Activated T-helper 9 cell treated with anti-CD3 and anti-CD28 coated beads, Interleukin-2, amount 50 U/mL, for 16 hours (primary cell): ENCODE measurements around the gene PKN2.
A peak's percentile ranks its signal among the peaks of the same experiment; 100 is the strongest.

Experiments
- DNase-seq: peaks from one replicate; pipeline ENCODE4 v3.0.0-alpha.2; 2020; ENCODE audit warnings: low read depth

Gene PKN2

DNA sequence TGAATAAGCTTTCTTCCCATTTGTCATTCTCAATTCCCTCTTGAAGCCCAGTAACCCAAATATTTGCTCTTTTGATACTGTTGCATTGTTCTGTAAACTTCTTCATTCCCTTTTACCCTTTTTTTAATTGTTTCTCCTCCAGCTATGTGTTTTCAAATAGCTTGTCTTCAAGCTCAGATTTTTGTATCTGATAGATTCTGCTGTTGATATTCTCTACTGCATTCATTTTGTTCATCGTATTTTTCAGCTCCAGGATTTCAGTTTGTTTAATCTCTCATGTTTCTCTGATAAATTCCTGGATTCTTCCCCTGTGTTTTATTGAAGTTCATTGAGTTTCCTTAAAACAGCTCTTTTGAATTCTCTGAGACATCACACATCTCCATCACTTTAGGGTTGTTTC, 51.8 kb downstream of the PKN2 start:
- DNase-seq = no peak

DNA sequence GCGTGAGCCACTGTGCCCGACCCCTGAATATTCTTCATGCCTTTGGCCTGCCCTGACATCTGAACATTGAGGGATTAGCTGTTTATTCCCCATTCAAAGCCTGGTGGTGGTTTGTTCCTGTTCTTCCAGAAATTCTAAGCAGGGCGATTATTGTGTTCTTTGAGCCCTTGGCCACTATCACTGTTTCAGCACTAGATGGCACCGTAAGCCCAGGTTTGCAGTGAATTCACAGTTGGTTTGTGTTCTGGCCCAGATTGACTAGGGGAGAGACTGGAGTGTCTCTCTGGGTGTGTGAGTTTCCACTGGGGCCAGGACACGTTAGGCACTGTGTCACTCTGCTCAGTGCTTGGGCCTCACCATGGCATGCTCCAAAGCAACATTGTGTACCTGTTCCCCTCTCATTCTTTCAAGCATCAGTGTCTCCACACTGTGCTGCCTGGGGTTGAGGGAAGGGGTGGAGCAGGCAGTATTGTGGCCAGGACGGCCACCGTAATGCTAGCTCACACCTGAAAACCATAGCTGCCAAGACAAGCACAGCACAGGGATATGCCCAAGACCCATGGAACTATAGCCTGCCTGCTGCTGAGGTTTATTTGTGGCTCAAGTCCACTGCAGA, 52.7 kb downstream of the PKN2 start:
- no peak for DNase-seq

DNA sequence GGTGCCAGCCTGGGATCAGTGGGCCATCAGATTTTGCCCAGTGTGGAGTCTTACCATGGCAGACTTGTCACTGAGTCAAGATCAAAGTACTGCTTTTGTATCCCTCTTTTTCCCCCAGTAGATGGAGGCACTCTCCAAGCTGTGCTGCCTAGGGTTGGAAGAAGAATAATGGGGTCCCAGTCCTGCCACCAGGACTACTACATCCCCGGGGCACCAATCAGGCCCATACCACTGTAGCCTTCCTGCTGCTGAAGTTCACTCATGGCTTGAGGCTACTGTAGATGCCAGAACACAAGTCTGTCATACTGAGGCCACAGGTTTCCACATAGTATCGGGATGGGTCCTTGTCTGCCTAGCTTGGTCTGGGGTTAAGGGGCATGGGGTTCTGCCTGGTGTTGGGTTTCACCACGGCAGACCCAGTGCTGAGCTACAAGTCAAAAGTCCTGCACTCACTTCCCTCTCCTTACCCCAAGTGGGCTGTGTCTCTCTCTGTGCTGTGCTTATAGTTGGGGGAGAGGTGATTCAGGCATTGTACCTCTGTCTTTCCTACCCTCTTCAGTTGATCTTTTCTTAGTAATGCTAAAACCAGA, 53.4 kb downstream of the PKN2 start:
- DNase-seq = no peak

DNA sequence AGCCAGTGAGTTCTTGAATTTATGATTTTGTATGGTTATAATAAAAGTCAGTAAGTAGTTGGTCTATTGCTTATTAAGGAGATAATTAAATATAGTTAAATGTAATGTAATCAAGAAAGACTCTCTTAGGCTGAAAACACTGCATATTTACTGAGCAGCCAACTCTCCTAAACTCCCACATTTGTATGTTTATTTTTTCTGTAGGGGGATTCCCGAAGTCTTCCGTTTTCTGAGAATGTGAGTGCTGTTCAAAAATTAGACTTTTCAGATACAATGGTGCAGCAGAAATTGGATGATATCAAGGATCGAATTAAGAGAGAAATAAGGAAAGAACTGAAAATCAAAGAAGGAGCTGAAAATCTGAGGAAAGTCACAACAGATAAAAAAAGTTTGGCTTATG, 56.7 kb downstream of the PKN2 start:
- no peak for DNase-seq

DNA sequence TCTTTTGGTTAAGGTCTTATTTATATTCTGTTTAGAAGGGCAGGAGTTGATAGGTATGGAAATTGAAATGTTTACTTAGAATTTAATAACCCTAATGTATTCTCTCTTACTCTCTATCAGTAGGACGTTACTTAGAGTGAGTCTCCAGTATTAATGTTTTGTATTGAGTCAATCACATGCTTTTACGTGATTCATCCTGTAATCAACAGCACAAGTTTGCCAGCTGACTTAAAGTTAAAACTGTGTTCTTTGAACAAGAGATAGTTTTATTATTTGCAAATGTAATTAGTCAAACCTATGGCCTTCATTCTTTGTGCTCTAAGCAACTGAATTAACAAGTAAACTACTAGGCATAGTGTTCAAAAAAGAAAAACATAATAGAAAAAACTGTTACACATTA, 57.3 kb downstream of the PKN2 start:
- DNase-seq = no peak

DNA sequence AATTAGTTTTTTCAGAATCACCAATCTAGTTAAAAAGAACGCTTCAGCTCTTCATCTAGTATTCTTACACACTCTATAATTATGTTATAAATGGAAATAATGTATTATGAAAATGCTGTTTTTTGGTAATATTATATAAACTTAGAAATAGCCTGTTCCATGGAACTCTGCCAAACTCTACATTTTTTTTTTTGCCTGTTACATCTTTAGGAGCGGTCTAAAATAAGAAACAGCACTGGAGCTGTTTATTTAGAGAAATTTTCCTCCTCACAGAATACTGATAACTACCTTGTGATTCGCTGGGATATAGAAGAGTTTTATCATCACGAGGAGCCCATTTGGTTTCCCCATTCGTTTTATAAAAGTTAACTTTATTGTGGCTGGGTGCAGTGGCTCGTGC, 58.5 kb downstream of the PKN2 start:
- no peak for DNase-seq

DNA sequence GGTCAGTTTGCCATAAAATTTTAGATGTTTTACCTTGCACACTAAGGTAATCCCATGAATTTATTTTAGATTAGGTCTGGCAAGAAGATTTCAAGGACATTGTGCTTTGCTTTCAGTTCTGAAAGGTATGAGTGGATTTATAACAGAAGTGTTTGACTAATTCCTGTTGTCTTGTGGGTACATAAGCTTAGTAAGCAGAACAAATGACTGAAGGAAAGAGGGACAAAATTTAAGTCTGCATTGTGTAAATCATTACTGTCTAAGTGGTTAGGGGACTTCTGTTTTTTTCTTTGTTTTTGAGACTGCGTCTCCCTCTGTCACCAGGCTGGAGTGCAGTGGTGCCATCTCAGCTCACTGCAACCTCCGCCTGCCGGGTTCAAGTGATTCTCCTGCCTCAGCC, 60.1 kb downstream of the PKN2 start:
- no peak for DNase-seq

DNA sequence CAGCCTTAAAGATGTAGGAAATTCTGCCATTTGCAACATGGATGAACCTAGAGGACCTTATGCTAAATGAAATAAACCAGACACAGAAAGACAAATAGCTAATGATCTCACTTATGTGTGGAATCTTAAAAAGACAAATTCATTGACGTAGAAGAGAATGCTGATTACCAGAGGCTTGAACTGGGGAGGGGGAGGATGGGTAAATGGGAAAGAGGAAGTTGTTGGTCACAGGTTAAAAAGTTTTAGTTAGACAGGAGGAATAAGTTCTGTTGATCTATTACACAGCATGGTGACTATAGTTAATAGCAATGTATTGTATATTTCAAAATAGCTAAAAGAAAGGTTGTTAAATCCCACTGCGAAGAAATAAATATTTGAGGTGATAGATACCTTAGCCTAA, 62.8 kb downstream of the PKN2 start:
- DNase-seq = no peak

DNA sequence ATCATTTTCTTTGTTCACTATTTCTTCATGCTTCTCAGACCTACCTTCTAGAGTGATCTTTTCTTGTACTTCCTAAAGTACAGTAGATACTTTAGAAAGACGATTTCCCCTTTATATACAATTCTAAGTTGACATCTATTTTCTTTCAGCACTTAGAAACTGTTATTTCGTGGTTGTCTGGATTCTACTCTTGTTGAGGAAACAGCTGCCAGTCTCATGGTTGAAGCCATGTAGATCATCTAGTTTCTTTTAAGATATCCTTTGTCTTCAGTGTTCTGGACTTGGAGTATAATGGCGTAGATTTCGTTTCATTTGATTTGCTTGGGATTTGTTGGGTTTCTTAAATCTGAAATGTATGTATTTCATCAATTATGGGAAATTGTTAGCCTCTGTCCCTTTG, 67.6 kb downstream of the PKN2 start:
- no peak for DNase-seq

DNA sequence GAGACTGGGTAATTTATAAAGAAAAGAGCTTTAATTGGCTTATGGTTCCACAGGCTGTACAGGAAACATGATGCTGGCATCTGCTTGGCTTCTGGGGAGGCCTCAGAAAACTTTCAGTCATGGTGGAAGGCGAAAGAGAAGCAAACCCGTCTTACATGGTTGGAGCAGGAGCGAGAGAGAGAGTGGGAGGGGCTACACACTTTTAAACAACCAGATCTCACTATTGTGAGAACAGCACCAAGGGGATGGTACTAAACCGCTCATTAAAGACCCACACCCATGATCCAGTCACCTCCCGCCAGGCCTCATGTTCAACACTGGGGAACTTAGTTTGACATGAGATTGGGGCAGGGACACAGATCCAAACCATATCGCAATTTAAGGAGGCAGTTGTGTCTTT, 69.4 kb downstream of the PKN2 start:
- no peak for DNase-seq

DNA sequence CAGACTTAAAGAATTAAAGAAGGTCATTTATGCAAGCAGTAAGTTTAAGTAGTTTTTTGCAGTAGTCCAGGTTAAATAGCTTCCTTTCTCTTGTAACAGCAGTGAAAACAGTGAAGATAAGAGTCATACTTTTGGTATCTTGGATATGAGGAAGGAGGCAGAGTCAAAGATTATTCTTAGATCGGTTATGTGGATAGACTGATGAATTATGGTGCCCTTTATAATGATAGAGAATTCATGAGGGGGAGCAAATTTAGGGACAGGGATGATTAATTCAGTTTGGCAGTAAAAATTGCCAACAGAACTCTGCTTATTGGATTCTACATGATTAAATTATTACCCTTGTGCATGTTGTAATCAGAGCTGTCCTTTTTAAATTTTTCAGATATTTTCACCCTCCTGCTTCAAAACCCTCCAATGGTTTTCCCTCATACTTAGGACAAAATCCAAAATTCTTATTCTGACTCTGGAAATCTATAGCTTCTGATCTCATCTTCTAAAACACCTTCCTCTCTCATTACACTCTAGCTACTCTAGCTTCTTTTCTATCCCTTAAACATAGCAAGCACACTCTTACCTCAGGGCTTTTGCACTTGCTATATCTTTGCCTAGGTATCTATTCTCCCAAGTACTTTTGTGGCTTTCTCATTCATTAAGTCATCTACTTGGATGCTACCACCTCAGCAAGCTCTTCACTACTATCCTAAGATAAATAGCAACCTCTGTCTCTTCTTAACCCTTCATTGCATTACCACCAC, 79.8 kb downstream of the PKN2 start:
- no peak for DNase-seq

DNA sequence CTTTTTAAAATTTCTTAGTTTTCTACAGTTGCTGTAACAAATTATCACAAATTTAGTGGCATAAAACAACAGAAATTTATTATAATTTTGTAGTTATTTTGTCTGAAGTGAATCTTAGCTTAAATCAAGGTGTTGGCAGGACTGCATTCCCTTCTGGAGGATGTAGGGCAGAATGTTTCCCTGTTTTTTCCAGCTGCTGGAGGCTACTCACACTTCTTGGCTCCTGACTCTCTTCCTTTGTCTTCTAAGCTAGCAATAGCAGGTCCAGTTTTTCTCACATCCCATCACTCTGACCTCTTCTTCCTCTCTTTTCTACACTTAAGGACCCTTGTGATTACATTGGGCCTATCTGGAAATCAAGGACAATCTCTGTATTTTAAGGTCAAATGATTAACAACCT, 84.1 kb downstream of the PKN2 start:
- no peak for DNase-seq

DNA sequence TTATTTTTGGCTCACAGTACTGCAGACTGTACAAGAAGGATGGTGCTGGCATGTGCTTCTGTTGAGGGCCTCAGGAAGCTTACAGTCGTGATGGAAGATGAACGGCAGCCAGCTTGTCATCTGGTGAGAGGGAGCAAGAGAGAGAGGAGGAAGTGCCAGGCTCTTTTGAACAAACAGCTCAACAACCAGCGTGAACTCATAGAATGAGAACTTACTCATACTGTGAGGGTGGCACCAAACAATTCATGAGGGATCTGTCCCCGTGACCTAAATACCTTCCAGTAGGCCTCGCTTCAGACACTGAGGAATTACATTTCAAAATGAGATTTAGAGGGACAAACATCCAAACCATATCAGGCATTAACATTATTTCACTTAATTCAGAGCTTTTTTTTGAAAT, 84.7 kb downstream of the PKN2 start:
- DNase-seq = no peak

DNA sequence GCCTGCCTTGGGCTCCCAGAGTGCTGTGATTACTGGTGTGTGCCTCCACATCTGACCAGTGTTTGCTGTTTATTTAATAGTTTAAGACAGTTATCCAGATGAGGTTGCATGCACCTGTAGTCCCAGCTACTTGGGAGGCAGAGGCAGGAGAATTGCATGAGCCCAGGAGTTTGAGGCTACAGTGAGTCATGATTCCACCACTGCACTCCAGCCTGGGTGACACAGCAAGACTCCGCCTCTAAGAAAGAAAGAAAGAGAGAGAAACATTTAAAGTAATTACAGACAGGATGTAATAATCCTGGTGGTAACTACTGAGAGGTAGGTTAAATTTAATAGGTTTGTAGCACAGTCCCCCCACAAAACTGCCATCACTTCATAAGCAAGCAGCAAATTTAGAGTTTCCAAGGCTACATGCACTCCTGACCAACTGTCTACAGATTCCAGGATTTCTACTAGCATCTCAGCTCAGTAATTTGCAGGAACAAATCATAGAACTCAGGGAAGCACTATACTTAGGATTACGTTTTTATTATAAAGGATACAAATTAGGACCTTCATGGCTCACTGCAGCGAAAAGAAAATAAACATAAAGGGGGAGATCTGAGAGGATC, 89.6 kb downstream of the PKN2 start:
- no peak for DNase-seq

DNA sequence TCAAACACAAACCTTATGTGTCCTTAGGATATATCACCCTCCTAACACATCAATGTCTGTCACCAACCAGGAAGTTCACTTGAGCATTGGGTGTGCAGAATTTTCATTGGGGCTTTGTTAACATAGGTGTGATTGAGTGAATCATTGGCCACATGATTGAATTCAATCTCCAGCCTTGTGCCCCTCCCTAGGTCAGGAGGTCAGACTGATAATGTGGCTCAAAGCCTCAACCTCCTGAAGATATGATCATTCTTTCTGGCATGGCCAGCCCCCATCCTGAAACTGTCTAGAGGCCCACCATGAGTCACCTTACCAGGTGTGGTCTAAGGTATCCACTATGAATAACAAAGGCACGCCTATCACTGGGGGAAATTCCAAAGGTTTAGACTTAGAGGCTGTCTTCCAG, 90.1 kb downstream of the PKN2 start:
- peak; percentile 0 for DNase-seq

DNA sequence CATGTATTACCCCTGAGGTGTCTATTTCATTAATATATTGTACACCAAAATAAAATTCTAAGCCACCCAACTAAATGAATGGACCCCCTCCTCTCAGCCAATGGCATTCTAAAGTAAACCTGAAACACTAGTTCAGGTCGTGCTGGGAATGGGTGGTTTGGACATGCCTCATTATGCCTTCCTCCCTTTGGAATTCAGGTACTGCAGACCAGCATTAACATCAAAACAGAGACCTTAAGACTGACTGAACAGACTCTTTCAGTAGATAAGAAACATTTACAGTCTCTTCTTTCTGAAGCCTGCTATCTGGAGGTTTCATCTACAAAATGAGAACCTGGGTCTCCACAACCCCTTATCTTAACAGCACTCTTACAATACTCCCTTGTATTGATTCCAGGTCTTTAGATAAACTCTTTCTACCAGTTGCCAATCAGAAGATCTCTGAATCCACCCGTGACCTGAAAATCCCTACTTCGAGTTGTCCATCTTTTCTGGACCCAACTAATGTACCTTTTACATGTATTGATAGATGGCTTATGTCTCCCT, 93.6 kb downstream of the PKN2 start:
- no peak for DNase-seq

DNA sequence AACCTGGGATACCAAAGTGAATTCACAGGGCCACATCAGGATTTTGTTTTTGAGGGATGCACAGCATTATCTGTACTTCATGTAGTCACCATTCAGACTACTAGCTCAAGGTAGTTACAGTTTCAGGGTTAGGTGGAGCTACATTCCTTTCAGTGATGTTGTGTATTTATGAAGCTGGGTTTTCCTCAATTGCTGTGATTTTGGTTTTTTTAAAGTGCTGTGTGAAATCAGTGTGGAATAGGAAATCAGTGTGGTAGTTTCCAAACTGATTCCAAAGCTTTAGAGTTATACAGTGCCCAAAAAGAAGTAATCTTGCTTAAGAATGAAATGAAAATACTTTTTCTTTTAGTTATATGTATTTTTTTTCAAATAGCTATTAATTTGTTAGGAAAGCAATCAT, 95.8 kb downstream of the PKN2 start:
- no peak for DNase-seq

DNA sequence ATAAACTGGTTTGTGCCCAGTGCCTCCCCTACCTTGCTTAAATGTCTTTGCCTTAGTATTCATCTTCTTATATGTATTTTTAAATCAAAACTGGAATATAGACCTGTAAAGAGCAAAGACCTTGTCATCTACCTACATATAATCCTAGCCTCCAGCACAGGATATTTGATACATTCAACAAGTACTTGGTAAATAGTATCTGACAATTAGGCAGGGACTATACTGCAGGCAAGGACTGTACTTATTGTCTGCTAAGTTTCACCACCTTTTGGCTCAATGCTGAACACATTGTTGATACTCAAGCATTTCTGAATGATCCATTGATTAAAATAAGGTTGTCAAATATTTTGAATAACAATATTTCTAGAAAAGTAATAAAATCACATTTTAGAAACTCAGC, 96.4 kb downstream of the PKN2 start:
- no peak for DNase-seq

DNA sequence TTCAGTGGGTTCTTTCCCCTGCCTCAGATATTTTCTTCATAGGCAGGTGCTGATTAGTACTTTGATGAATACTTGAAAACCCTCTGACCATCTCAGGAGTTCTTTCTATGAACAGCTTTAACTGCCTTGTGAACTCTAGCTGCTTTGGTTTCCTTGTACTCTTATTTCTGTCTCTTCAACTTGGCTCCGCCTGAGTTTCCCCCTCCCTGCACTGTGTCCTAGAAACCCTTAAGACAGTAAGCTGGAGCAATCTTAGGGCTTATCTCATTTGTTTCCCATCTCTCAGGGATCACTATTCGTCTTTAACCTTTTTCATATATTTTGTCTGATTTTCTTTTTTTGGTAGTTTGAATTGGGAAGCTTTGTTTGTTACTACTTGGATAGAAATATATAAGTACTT, 99.1 kb downstream of the PKN2 start:
- DNase-seq = no peak

DNA sequence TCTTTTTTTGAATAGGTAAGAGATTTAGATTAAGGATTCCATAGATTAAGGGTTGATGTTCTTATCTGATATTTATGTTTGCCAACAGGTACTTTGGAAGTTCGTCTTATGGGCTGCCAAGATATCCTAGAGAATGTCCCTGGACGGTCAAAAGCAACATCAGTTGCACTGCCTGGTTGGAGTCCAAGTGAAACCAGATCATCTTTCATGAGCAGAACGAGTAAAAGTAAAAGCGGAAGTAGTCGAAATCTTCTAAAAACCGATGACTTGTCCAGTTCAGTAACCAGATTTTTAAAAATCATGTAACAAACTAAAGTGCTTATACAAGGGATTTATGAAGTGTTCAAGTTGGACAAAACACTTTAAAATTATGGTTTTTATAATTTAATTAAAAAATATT, 100.5 kb downstream of the PKN2 start:
- DNase-seq = no peak

DNA sequence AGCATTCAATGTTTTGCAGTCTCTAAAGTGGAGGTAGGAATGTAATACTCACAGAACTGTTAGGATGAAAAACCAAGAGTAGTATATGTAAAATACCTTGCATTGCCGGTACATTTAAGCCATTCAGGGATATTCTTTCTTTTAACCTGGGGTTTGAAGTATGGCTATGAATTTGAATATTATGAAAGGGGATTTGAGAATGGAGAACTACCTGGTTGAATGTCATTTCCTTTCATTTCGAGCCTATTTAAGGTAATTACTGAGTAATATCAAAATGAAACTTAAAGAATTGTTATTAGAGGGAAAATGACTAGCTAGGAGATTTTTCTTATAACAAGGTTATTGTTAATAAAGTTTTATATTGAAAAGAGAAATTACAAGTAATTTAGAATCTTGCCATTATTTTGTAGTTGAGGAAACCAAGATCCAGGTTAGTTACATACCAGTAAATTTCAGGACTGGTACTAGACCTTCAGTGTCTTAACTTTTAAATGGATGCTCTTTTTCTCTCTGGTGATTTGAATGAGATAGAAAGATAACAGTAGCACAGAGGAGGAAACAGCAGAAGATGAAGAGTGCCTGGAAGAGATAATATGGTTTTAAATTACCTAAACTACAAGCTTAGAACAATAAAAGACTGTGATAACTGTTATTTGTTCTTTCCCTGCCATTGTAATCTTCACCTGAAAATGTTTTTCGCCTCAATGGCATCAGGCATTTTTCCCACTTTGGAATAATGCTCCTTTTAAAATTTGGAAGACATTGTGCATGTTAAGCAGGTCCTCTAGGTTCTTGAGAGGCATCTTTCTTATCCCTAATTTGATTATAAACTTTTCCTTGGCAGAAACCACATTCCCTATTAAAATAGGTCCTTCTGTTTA, 103.2 kb downstream of the PKN2 start:
- DNase-seq = no peak

DNA sequence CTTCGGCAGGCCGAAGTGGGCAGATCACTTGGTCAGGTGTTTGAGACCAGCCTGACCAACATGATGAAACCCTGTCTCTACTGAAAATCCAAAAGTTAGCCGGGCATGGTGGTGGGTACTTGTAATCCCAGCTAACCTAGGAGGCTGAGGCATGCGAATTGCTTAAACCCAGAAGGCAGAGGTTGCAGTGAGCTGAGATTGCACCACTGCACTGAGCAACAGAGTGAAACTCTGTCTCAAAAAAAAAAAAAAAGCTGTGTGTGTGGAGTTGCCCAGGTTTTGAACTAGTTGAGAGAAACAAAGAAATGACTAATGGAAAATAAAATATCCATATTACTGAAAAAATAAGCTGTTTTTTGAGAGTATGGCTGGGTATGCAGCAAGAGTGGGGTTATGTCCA, 107.1 kb downstream of the PKN2 start:
- DNase-seq = no peak
